Measurements from ENCODE around the gene NAV2.

GRCh38 chr11:19816817-19817216, 104.2 kb downstream of the NAV2 start:
- TF ChIP-seq CTCF (IDR thresholded peaks at IDR 0.05; ENCODE audit: low read depth, low read length): no peak
- no peak for TF ChIP-seq POLR2A (IDR thresholded peaks at IDR 0.05; ENCODE audit: extremely low read depth, insufficient read length)
- TF ChIP-seq MYC (IDR thresholded peaks at IDR 0.05; ENCODE audit: low read depth, low read length): no peak
- no peak for TF ChIP-seq MAX (IDR thresholded peaks at IDR 0.05; ENCODE audit: low read depth, low read length)

Measured in NB4 (cell line).